ENCODE results near the gene LIM2.

DNA sequence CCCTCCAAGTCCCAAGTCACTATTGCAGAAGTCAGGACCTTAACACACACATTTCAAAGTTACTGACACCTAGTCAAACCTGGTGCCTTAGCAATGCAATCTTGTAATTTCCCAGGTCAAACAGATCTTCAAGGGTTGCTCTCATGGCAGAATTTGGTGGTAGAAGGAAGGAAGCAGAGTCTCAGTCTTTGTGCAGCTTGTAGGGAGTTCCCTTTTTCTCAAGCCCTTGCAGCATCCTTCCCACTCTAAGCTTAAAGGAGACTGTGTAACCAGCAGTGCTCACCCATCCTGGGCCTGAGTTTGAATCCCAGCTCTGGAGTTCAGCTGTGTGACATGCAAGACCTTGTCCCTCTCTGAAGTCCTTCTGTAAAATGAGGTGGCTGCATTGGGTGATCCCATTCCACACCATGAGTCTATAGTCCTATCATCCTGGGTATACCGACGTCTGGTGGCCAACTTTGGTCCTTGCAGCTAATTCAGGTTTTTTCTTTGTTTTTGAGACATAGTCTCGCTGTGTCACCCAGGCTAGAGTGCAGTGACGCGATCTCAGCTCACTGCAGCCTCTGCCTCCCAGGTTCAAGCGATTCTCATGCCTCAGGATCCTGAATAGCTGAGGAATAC lies 19.8 kb upstream of the LIM2 start:
- no peak for TF ChIP-seq YY1 (IDR thresholded peaks at IDR 0.05; ENCODE audit: insufficient read depth, insufficient read length)
- no peak for TF ChIP-seq ZNF274 (IDR thresholded peaks at IDR 0.05; ENCODE audit: low read depth, low read length)
